HEK293 (cell line): ENCODE data around the gene NHSL2.

Experiments used
- CTCF ChIA-PET: fragments of 350-600 bp; formaldehyde crosslinking; extraction: SDS; loops from one replicate; lab custom pipeline; 2021; ENCODE audit warnings: antibody characterized with exemption; lab: Yijun Ruan, JAX
- POLR2A ChIA-PET: fragments of 300-600 bp; formaldehyde crosslinking; extraction: SDS; loops from one replicate; lab custom pipeline; 2020; ENCODE audit warnings: antibody characterized with exemption, inconsistent platforms; lab: Yijun Ruan, JAX
- H3K27ac ChIP-seq: fragments of 200-500 bp; sonication (Bioruptor generic); 2 replicates; pipeline ENCODE4 v1.5.1; 2014; ENCODE audit warnings: low read depth, low read length, control low read depth, inconsistent platforms; ENCODE audit errors: extremely low read depth
- H3K36me3 ChIP-seq, 2 experiments: fragments of 200-500 bp in 1 of 2; sonication (Bioruptor generic) in 1 of 2; 1 replicate in 1 of 2; 2 replicates in 1 of 2; pipeline ENCODE4 v1.5.1; 2014 to 2017; ENCODE audit warnings: inconsistent platforms in 2 of 2, low read length in 2 of 2; ENCODE audit not compliant: control insufficient read depth in 2 of 2, insufficient read depth in 1 of 2
- H3K4me1 ChIP-seq: fragments of 200-500 bp; sonication (Bioruptor generic); 2 replicates; pipeline ENCODE4 v1.5.1; 2014; ENCODE audit warnings: mild to moderate bottlenecking, low read length, inconsistent platforms; ENCODE audit not compliant: control insufficient read depth, insufficient read depth
- H3K4me3 ChIP-seq: 2 replicates; pipeline ENCODE4 v1.5.1; 2011; ENCODE audit warnings: low read depth, mild to moderate bottlenecking, control low read depth, low read length, moderate library complexity
- H3K9me3 ChIP-seq: fragments of 200-500 bp; sonication (Bioruptor generic); 2 replicates; pipeline ENCODE4 v1.5.1; 2014; ENCODE audit warnings: low read depth, low read length, inconsistent platforms; ENCODE audit not compliant: control insufficient read depth, insufficient read depth
- BCL11B ChIP-seq: fragments of 450-650 bp; formaldehyde crosslinking; IDR thresholded peaks from 2 replicates; pipeline ENCODE4 v1.5.1; 2016; ENCODE audit warnings: low read depth, missing biosample characterization, missing genetic modification characterization
- HOXD13 ChIP-seq: sonication (generic); formaldehyde crosslinking; IDR thresholded peaks from 2 replicates; pipeline ENCODE4 v1.8.0; 2022; ENCODE audit warnings: missing genetic modification reagents, borderline replicate concordance
- KLF16 ChIP-seq: fragments of 450-650 bp; formaldehyde crosslinking; IDR thresholded peaks from 2 replicates; pipeline ENCODE4 v1.5.1; 2017; ENCODE audit warnings: missing biosample characterization, missing genetic modification characterization
- MZF1 ChIP-seq: fragments of 450-650 bp; formaldehyde crosslinking; IDR thresholded peaks from 2 replicates; pipeline ENCODE4 v1.5.1; 2017; ENCODE audit warnings: missing biosample characterization, missing genetic modification characterization, borderline replicate concordance
- PRDM10 ChIP-seq: fragments of 450-650 bp; formaldehyde crosslinking; IDR thresholded peaks from 2 replicates; pipeline ENCODE4 v1.5.1; 2016; ENCODE audit warnings: missing biosample characterization, missing genetic modification characterization
- PRDM4 ChIP-seq: fragments of 450-650 bp; formaldehyde crosslinking; IDR thresholded peaks from 2 replicates; pipeline ENCODE4 v1.5.1; 2017; ENCODE audit warnings: missing biosample characterization, missing genetic modification characterization
- ZBTB7A ChIP-seq: fragments of 450-650 bp; formaldehyde crosslinking; IDR thresholded peaks from 2 replicates; pipeline ENCODE4 v1.5.1; 2016; ENCODE audit warnings: low read depth, missing biosample characterization, missing genetic modification characterization
- ZFHX2 ChIP-seq: fragments of 450-650 bp; formaldehyde crosslinking; conservative IDR thresholded peaks from 2 replicates; pipeline ENCODE4 v1.5.1; 2016; ENCODE audit warnings: missing biosample characterization, missing genetic modification characterization
- ZIC2 ChIP-seq: fragments of 450-650 bp; formaldehyde crosslinking; IDR thresholded peaks from 2 replicates; pipeline ENCODE4 v1.5.1; 2016; ENCODE audit warnings: missing biosample characterization, missing genetic modification characterization
- ZNF121 ChIP-seq: fragments of 450-650 bp; formaldehyde crosslinking; IDR thresholded peaks from 2 replicates; pipeline ENCODE4 v1.5.1; 2016; ENCODE audit warnings: missing biosample characterization, missing genetic modification characterization
- ZNF175 ChIP-seq: fragments of 450-650 bp; formaldehyde crosslinking; IDR thresholded peaks from 2 replicates; pipeline ENCODE4 v1.5.1; 2016; ENCODE audit warnings: missing biosample characterization, missing genetic modification characterization
- ZNF202 ChIP-seq: fragments of 450-650 bp; formaldehyde crosslinking; IDR thresholded peaks from 2 replicates; pipeline ENCODE4 v1.5.1; 2016; ENCODE audit warnings: missing biosample characterization, missing genetic modification characterization, borderline replicate concordance
- ZNF292 ChIP-seq: fragments of 450-650 bp; formaldehyde crosslinking; IDR thresholded peaks from 2 replicates; pipeline ENCODE4 v1.5.1; 2016; ENCODE audit warnings: low read depth, missing biosample characterization, missing genetic modification characterization, borderline replicate concordance
- ZNF423 ChIP-seq: fragments of 450-650 bp; formaldehyde crosslinking; IDR thresholded peaks from 2 replicates; pipeline ENCODE4 v1.5.1; 2016; ENCODE audit warnings: missing biosample characterization, missing genetic modification characterization
- ZNF623 ChIP-seq: fragments of 450-650 bp; formaldehyde crosslinking; IDR thresholded peaks from 2 replicates; pipeline ENCODE4 v1.5.1; 2016; ENCODE audit warnings: missing biosample characterization, missing genetic modification characterization
- ZNF792 ChIP-seq: fragments of 450-650 bp; formaldehyde crosslinking; IDR thresholded peaks from 2 replicates; pipeline ENCODE4 v1.5.1; 2016; ENCODE audit warnings: missing biosample characterization, missing genetic modification characterization
- ZSCAN18 ChIP-seq: fragments of 450-650 bp; formaldehyde crosslinking; IDR thresholded peaks from 2 replicates; pipeline ENCODE4 v1.5.1; 2016; ENCODE audit warnings: missing biosample characterization, missing genetic modification characterization
- ZSCAN23 ChIP-seq: fragments of 450-650 bp; formaldehyde crosslinking; IDR thresholded peaks from 2 replicates; pipeline ENCODE4 v1.5.1; 2016; ENCODE audit warnings: missing biosample characterization, missing genetic modification characterization
- TF ChIP-seq, protein P1 (sequence below): fragments of 450-650 bp; formaldehyde crosslinking; IDR thresholded peaks from 2 replicates; pipeline ENCODE4 v1.5.1; 2016; ENCODE audit warnings: missing biosample characterization, missing genetic modification characterization
- TF ChIP-seq, protein P2 (sequence below): fragments of 450-650 bp; formaldehyde crosslinking; IDR thresholded peaks from 2 replicates; pipeline ENCODE4 v1.5.1; 2016; ENCODE audit warnings: missing biosample characterization, missing genetic modification characterization
- TF ChIP-seq, protein P3 (sequence below): fragments of 450-650 bp; formaldehyde crosslinking; IDR thresholded peaks from 2 replicates; pipeline ENCODE4 v1.5.1; 2017; ENCODE audit warnings: missing biosample characterization, missing genetic modification characterization

Gene NHSL2

GRCh38 chrX:71909956-71910355 lies 689 bp upstream of the NHSL2 start (continued):
- TF ChIP-seq, protein P1, sequence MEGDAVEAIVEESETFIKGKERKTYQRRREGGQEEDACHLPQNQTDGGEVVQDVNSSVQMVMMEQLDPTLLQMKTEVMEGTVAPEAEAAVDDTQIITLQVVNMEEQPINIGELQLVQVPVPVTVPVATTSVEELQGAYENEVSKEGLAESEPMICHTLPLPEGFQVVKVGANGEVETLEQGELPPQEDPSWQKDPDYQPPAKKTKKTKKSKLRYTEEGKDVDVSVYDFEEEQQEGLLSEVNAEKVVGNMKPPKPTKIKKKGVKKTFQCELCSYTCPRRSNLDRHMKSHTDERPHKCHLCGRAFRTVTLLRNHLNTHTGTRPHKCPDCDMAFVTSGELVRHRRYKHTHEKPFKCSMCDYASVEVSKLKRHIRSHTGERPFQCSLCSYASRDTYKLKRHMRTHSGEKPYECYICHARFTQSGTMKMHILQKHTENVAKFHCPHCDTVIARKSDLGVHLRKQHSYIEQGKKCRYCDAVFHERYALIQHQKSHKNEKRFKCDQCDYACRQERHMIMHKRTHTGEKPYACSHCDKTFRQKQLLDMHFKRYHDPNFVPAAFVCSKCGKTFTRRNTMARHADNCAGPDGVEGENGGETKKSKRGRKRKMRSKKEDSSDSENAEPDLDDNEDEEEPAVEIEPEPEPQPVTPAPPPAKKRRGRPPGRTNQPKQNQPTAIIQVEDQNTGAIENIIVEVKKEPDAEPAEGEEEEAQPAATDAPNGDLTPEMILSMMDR (tag by site-specific recombination): no peak
- TF ChIP-seq, all 188 proteins: peak for 0

DNA sequence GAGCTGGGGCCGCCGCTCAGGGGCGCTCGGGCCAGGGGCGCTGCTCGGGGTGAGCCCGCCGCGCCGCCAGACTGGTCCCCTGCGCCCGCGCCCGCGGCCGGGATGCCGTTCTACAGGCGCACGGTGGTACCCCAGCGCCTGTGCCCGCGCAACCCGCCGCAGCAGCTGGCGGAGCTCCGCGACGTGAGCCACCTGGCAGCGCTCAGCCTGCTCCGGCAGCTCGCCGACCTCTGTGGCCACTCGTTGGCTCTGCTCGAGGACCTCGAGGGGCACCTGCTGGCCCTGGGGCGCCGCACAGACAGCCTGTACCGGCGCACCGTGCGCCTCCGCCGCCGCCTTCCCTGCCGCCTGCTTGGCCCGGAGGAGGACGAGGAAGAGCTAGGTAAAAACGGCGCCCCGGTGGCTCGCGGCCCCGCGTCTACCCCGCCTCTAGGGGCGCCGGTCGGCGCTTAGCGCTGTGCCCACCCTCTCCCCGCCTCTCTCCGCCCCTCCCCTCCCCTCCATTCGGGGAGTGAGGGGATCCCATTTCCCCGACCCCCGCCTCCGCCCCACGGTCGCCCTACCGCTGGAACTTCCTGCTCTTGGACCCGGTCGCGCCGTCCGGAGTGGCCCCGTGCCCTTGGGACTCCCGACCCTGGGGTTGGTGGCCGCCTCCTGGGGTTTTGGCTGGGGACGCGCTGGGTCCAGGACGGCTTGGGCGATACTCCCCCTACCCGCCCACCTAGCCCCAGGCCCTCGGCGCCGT lies 513 bp downstream of the NHSL2 start:
- no peaks in the 10 kb centered on the region for H3K9me3 ChIP-seq
- peak overlapping the region; percentile 31 for H3K4me3 ChIP-seq
- ChIA-PET CTCF (interaction anchor here (0.6 to 2.5 kb wide), 7 partner anchors 13 to 108 kb away, joined by 3 to 16 read pairs (median 4); no protein-coding TSS in a partner anchor), POLR2A (interaction anchor here (0.7 to 1.0 kb wide), 3 partner anchors 15 to 629 kb away, joined by 3 to 4 read pairs (median 3); no protein-coding TSS in a partner anchor)
- no peaks in the 10 kb centered on the region for H3K4me1 ChIP-seq
- H3K36me3 ChIP-seq: no peaks in the 10 kb centered on the region
- H3K27ac ChIP-seq: peak overlapping the region; percentile 53; the same call in 1 of the 2 replicates
- TF ChIP-seq ZNF121 (no peak), ZNF175 (tag by site-specific recombination) (no peak), ZBTB7A (tag by site-specific recombination) (no peak), ZIC2 (tag by site-specific recombination) (0 out of 2 replicates have a peak, but pooled peaks have one; percentile 16), ZNF623 (tag by site-specific recombination) (no peak), ZNF792 (no peak), ZNF423 (tag by site-specific recombination) (0 out of 2 replicates have a peak, but pooled peaks have one; percentile 35), ZFHX2 (peak; percentile 68), BCL11B (tag by site-specific recombination) (no peak), ZSCAN18 (no peak), ZSCAN23 (tag by site-specific recombination) (no peak), KLF16 (tag by site-specific recombination) (peak; percentile 77), ZNF292 (tag by site-specific recombination) (no peak), HOXD13 (CRISPR knock-in tag) (no peak), MZF1 (tag by site-specific recombination) (no peak), ZNF202 (tag by site-specific recombination) (no peak), PRDM10 (no peak), PRDM4 (tag by site-specific recombination) (no peak)
- TF ChIP-seq, protein P2, sequence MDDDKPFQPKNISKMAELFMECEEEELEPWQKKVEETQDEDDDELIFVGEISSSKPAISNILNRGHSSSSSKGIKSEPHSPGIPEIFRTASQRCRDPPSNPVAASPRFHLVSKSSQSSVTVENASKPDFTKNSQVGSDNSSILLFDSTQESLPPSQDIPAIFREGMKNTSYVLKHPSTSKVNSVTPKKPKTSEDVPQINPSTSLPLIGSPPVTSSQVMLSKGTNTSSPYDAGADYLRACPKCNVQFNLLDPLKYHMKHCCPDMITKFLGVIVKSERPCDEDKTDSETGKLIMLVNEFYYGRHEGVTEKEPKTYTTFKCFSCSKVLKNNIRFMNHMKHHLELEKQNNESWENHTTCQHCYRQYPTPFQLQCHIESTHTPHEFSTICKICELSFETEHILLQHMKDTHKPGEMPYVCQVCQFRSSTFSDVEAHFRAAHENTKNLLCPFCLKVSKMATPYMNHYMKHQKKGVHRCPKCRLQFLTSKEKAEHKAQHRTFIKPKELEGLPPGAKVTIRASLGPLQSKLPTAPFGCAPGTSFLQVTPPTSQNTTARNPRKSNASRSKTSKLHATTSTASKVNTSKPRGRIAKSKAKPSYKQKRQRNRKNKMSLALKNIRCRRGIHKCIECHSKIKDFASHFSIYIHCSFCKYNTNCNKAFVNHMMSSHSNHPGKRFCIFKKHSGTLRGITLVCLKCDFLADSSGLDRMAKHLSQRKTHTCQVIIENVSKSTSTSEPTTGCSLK (tag by site-specific recombination): no peak
- TF ChIP-seq, protein P3, sequence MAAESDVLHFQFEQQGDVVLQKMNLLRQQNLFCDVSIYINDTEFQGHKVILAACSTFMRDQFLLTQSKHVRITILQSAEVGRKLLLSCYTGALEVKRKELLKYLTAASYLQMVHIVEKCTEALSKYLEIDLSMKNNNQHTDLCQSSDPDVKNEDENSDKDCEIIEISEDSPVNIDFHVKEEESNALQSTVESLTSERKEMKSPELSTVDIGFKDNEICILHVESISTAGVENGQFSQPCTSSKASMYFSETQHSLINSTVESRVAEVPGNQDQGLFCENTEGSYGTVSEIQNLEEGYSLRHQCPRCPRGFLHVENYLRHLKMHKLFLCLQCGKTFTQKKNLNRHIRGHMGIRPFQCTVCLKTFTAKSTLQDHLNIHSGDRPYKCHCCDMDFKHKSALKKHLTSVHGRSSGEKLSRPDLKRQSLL (tag by site-specific recombination): no peak
